Vagina (tissue), 2 donors: Measurements from ENCODE around the gene FAM151B.

ENCODE experiments used
- CTCF ChIP-seq, 3 experiments: fragments of 450-650 bp in 2 of 3; fragments of 200-600 bp in 1 of 3; sonication (generic) in 1 of 3; IDR thresholded peaks; one replicate each; pipeline ENCODE4 v1.5.1; 2017 to 2019; ENCODE audit warnings: antibody characterized with exemption in 3 of 3, mild to moderate bottlenecking in 2 of 3, moderate library complexity in 2 of 3
- POLR2A ChIP-seq, 2 donors: fragments of 450-650 bp; IDR thresholded peaks; one replicate each; pipeline ENCODE4 v1.6.1; 2017; ENCODE audit warnings: antibody characterized with exemption in 2 of 2, mild to moderate bottlenecking in 2 of 2, moderate library complexity in 2 of 2
- POLR2AphosphoS5 ChIP-seq, 2 donors: sonication (generic); formaldehyde crosslinking; IDR thresholded peaks; one replicate each; pipeline ENCODE4 v1.9.0; 2017; ENCODE audit warnings: antibody characterized with exemption in 2 of 2, mild to moderate bottlenecking in 2 of 2, low read depth in 1 of 2; ENCODE audit not compliant: insufficient read depth in 1 of 2

- TF ChIP-seq CTCF (IDR thresholded peaks at IDR 0.05) (no peak), POLR2A (IDR thresholded peaks at IDR 0.05) (no peak), POLR2AphosphoS5 (IDR thresholded peaks at IDR 0.05; ENCODE audit: insufficient read depth in 1 of 2, low read depth in 1 of 2) (no peak)
These were observed 52.8 kb downstream of the FAM151B start for GRCh38 chr5:80540691-80541090.
